Activated naive CD4-positive, alpha-beta T cell treated with anti-CD3 and anti-CD28 coated beads, Interleukin-2, amount 10 ng/mL, durations not matched to agents 5 hours and 36 hours (primary cell): ENCODE results near the gene OR6K3. TPM values are rescaled to one million over a fixed set of nuclear protein-coding genes. Genes with fewer than 3 reads are reported as not detected.

Experiments used
- total RNA-seq, 2 experiments: library from RNA; stranded (reverse); gene quantifications; one replicate each; pipeline ENCODE4 v1.2.3, GENCODE V29; 2021

The OR6K3 gene
- total RNA-seq, result not detected

GRCh38 chr1:158720620-158721019 is at the start of gene OR6K3:
Gene OR6K3 (minus strand): TSS chr1:158720720. CDS start chr1:158718115, 2,605 bp downstream.

DNA sequence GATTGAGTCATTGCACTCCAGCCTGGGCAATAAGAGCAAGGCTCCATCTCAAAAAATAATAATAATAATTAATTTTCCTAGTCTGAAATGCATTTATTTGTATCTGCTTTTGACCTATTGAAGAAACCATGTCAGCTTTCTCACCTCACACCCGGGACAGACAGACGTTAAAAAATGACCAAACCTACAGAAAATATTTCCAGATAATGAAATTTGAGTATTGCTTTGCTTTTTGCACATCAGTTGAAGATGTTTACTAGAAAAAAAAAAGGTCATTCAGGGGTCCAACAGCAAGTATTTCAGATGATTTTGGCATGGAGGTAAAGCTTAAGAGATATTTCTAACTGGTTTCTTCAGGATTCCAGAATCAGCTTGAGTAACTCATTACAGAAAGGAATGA is 33.9 kb upstream of the OR6K3 start, which contains the start of gene OR6K6:
Gene OR6K6, plus strand, starts transcription at position 301 of the 400 bp plus-strand sequence. CDS start 168 bp downstream, outside the sequence.

GRCh38 chr1:158700552-158700951 is 20.0 kb downstream of the OR6K3 start, which contains the start of gene OR6K2:
Gene OR6K2 (minus strand): TSS chr1:158700652. CDS start chr1:158700652, 0 bp downstream.

GRCh38 chr1:158686111-158687009 is 34.2 kb downstream of the OR6K3 start, which contains the start of gene SPTA1:
Gene SPTA1 (minus strand): TSS chr1:158686715. CDS start chr1:158686517, 198 bp downstream.

Other genes with a start within 250 kb of the OR6K3 start
- gene OR10R2, start 248.5 kb downstream of the OR6K3 start, total RNA-seq, result not detected
- not detected for gene OR6Y1, start 166.3 kb downstream of the OR6K3 start, total RNA-seq
- gene OR6P1, start 150.1 kb downstream of the OR6K3 start, total RNA-seq, result not detected
- not detected for gene OR10X1, start 140.8 kb downstream of the OR6K3 start, total RNA-seq
- not detected for gene OR10Z1, start 115.5 kb downstream of the OR6K3 start, total RNA-seq
- gene SPTA1, start 34.0 kb downstream of the OR6K3 start, total RNA-seq, result not detected
- not detected for gene OR6K2, start 20.1 kb downstream of the OR6K3 start, total RNA-seq
- not detected for gene OR6K6, start 34.0 kb upstream of the OR6K3 start, total RNA-seq
- gene OR6N1, start 51.5 kb upstream of the OR6K3 start, total RNA-seq, result not detected
- not detected for gene OR6N2, start 60.5 kb upstream of the OR6K3 start, total RNA-seq
- gene MNDA, start 110.6 kb upstream of the OR6K3 start, total RNA-seq, result not detected
- gene PYHIN1, start 210.8 kb upstream of the OR6K3 start, total RNA-seq, result 10 to 100 TPM; 22.1 to 22.9 TPM